ENCODE data around the gene OR51Q1.

The OR51Q1 gene, protein sequence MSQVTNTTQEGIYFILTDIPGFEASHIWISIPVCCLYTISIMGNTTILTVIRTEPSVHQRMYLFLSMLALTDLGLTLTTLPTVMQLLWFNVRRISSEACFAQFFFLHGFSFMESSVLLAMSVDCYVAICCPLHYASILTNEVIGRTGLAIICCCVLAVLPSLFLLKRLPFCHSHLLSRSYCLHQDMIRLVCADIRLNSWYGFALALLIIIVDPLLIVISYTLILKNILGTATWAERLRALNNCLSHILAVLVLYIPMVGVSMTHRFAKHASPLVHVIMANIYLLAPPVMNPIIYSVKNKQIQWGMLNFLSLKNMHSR

DNA sequence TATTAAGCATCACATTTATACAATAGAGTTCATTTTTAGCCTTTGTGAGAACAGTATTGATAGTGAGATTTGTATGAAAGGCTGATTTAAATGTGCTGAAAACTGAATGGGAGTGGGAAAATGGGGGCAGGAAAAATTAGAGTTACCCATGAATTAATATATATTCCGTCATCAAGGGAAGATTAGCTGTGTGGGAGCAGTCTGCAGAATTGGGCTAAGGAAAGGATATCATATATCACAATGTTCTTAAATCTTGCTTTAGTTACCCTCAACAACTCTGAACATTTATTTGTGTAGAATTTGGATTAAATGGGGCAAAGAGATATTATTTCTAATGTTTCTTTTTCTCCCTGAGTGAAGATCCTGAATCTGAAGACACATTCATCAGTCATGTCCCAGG, at the start of gene OR51Q1:
Gene OR51Q1, plus strand, starts transcription at position 301 of the 400 bp plus-strand sequence. Its CDS starts 90 bp downstream, at position 391.
- H3K4me3 ChIP-seq (ENCODE audit: low read depth in 1 of 2, low read length in 2 of 2), result no peak within 1 kb of the TSS
- H3K4me1 ChIP-seq (ENCODE audit: control insufficient read depth in 1 of 2, insufficient read depth in 2 of 2, low read length in 2 of 2), result no peaks in the 10 kb centered on the region
- no peaks in the 10 kb centered on the region for H3K27me3 ChIP-seq (ENCODE audit: low read depth, low read length)
- H3K36me3 ChIP-seq (ENCODE audit: control insufficient read depth in 1 of 2, insufficient read depth in 2 of 2, low read length in 2 of 2), result no peaks in the 10 kb centered on the region
- no peak within 1 kb of the TSS for H3K27ac ChIP-seq (ENCODE audit: low read length)
- no peaks in the 10 kb centered on the region for H3K9me3 ChIP-seq (ENCODE audit: control insufficient read depth in 1 of 2, low read length in 2 of 2)

DNA sequence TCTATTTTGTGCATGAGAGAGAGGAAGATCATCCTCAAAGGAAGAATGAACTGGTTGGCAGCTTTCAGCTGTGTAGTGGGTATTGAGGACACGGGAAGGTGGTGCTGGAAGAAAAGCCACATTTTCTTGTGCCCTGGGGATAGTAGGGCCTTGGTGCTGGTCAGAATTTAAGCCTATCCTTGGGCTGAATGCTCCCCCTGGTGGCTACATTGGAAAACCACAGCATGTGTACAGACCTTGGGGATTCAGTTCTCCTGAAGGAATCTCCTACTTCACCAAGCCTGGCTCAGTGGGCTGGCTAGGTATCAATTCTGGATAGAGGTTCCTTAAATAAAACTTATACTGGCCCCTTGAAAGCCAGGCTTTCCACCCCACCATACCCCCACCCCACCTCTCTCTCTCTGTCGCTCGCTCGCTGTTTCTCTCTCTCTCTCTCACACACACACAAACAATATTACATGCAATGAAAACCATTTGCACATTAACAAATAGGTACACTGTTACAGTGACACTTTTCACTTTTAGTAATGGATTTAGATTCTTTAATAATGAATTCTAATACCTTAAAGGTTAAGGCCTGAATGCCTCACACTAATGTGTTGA, 41.1 kb upstream of the OR51Q1 start:
- no peaks in the 10 kb centered on the region for H3K27me3 ChIP-seq (ENCODE audit: low read depth, low read length)
- no peak overlapping the region for H3K4me3 ChIP-seq (ENCODE audit: low read depth in 1 of 2, low read length in 2 of 2)
- no peaks in the 10 kb centered on the region for H3K36me3 ChIP-seq (ENCODE audit: control insufficient read depth in 1 of 2, insufficient read depth in 2 of 2, low read length in 2 of 2)
- no peaks in the 10 kb centered on the region for H3K9me3 ChIP-seq (ENCODE audit: control insufficient read depth in 1 of 2, low read length in 2 of 2)
- H3K27ac ChIP-seq (ENCODE audit: low read length), result no peak overlapping the region
- no peaks in the 10 kb centered on the region for H3K4me1 ChIP-seq (ENCODE audit: control insufficient read depth in 1 of 2, insufficient read depth in 2 of 2, low read length in 2 of 2)

DNA sequence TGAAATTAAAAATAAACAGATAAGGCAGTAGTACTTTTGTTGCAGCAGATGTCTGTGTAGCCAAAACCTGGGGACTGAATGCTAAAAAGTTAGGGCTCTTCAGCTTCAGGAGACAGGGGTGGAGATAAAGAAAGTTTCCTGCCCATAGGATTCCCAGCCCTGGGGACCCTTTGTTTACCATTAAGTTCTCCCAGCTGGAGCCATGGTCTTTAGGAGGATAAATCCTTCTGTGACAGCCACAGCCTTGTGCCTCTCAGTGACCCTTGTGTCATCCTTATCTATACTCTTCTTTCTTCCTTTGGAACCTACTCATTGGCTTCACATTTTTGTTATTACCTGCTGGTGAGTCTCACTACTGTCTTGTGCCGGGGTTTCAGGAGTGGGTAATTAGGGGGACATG, 38.3 kb upstream of the OR51Q1 start, which contains the start of gene OR51M1:
Gene OR51M1, plus strand, starts transcription at position 237 of the 400 bp plus-strand sequence. CDS start 5,587 bp downstream, outside the sequence.
- H3K9me3 ChIP-seq (ENCODE audit: control insufficient read depth in 1 of 2, low read length in 2 of 2), result no peaks in the 10 kb centered on the region
- no peaks in the 10 kb centered on the region for H3K27me3 ChIP-seq (ENCODE audit: low read depth, low read length)
- no peaks in the 10 kb centered on the region for H3K4me1 ChIP-seq (ENCODE audit: control insufficient read depth in 1 of 2, insufficient read depth in 2 of 2, low read length in 2 of 2)
- H3K36me3 ChIP-seq (ENCODE audit: control insufficient read depth in 1 of 2, insufficient read depth in 2 of 2, low read length in 2 of 2), result no peaks in the 10 kb centered on the region
- no peak within 1 kb of the TSS for H3K4me3 ChIP-seq (ENCODE audit: low read depth in 1 of 2, low read length in 2 of 2)
- no peak within 1 kb of the TSS for H3K27ac ChIP-seq (ENCODE audit: low read length)

DNA sequence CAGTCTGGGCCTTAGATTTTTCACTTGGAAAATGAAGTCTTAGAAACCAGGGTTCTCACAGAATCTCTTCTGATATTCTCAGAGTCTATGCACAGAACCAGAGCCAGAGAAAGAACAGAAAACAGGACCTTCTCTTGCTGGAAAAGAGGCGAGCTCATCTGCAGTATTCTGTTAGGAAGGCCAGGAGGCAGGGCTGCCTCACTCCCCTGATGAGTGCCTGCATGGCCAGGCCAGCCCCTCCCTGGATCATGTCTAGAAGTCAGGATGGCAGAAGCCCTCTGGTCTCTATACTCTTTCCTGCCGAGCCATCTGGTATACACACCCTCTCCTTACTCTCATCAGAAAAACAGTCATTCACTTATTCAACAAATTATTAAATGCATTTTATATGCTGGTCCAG, 37.6 kb upstream of the OR51Q1 start:
- no peaks in the 10 kb centered on the region for H3K27me3 ChIP-seq (ENCODE audit: low read depth, low read length)
- H3K36me3 ChIP-seq (ENCODE audit: control insufficient read depth in 1 of 2, insufficient read depth in 2 of 2, low read length in 2 of 2), result no peaks in the 10 kb centered on the region
- no peaks in the 10 kb centered on the region for H3K9me3 ChIP-seq (ENCODE audit: control insufficient read depth in 1 of 2, low read length in 2 of 2)
- H3K4me3 ChIP-seq (ENCODE audit: low read depth in 1 of 2, low read length in 2 of 2), result no peak overlapping the region
- no peak overlapping the region for H3K27ac ChIP-seq (ENCODE audit: low read length)
- no peaks in the 10 kb centered on the region for H3K4me1 ChIP-seq (ENCODE audit: control insufficient read depth in 1 of 2, insufficient read depth in 2 of 2, low read length in 2 of 2)

DNA sequence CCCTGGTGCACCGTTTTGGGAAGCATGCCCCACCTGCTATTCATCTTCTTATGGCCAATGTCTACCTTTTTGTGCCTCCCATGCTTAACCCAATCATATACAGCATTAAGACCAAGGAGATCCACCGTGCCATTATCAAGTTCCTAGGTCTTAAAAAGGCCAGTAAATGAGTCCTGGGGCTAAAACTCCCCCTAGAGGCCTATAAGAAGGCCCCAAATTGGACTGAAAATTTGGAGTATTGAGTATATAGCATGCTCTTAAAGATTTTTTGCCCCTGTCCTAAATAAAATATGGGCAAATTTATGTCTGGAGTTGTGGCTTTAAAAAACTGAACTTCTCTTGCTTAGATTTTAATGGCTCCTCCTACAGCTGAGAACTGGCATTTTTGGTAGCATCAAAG, 31.7 kb upstream of the OR51Q1 start:
- no peak overlapping the region for H3K27ac ChIP-seq (ENCODE audit: low read length)
- H3K4me1 ChIP-seq (ENCODE audit: control insufficient read depth in 1 of 2, insufficient read depth in 2 of 2, low read length in 2 of 2), result no peaks in the 10 kb centered on the region

DNA sequence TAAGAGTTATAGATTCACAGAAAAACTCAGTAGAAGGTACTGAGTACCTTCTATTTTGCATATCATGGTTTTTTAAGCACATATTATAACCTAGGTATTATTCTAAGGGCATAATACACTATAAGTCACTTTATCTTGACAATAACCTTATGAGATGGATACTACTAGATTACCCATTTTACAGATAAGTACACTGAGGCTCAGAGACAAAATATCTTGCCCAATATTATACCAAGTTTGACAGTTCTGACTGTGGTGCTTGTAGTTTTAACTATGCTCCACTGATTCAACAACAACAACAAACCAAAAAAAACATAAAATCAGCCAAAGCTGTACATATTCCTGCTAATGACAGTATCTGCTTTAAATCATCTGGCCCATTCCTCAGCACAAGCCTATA, 27.8 kb upstream of the OR51Q1 start:
- no peaks in the 10 kb centered on the region for H3K4me1 ChIP-seq (ENCODE audit: control insufficient read depth in 1 of 2, insufficient read depth in 2 of 2, low read length in 2 of 2)
- no peaks in the 10 kb centered on the region for H3K36me3 ChIP-seq (ENCODE audit: control insufficient read depth in 1 of 2, insufficient read depth in 2 of 2, low read length in 2 of 2)
- H3K4me3 ChIP-seq (ENCODE audit: low read depth in 1 of 2, low read length in 2 of 2), result no peak overlapping the region

More for the DNA sequence above, 31.7 kb upstream of the OR51Q1 start:
- Histone ChIP-seq H3K4me3 (ENCODE audit: low read depth in 1 of 2, low read length in 2 of 2) (no peak overlapping the region), H3K9me3 (ENCODE audit: control insufficient read depth in 1 of 2, low read length in 2 of 2) (no peaks in the 10 kb centered on the region), H3K27me3 (ENCODE audit: low read depth, low read length) (no peaks in the 10 kb centered on the region), H3K36me3 (ENCODE audit: control insufficient read depth in 1 of 2, insufficient read depth in 2 of 2, low read length in 2 of 2) (no peaks in the 10 kb centered on the region)

DNA sequence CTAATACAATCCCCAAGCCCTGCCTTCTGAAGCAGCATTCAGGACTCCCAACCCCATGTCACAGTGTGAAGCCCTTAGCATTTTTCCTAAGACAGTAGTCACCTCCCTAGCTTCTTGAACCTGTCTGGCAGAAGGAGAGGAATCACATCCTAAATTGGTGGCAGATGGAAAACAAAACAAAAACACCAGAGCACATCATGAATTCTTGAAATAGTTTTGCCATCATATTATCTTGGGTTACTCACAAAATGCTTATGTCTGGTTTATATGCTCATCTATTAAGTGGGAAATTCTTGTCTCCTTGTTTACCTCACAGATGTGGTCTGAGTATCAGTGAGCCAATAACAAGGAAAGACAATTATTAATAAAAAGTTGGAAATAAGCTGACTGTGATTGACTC, 23.0 kb upstream of the OR51Q1 start:
- Histone ChIP-seq H3K27me3 (ENCODE audit: low read depth, low read length) (no peaks in the 10 kb centered on the region), H3K4me1 (ENCODE audit: control insufficient read depth in 1 of 2, insufficient read depth in 2 of 2, low read length in 2 of 2) (no peaks in the 10 kb centered on the region), H3K9me3 (ENCODE audit: control insufficient read depth in 1 of 2, low read length in 2 of 2) (no peaks in the 10 kb centered on the region), H3K36me3 (ENCODE audit: control insufficient read depth in 1 of 2, insufficient read depth in 2 of 2, low read length in 2 of 2) (no peaks in the 10 kb centered on the region), H3K27ac (ENCODE audit: low read length) (no peak overlapping the region), H3K4me3 (ENCODE audit: low read depth in 1 of 2, low read length in 2 of 2) (no peak overlapping the region)

More for the DNA sequence above, 27.8 kb upstream of the OR51Q1 start:
- H3K27ac ChIP-seq (ENCODE audit: low read length), result no peak overlapping the region
- H3K9me3 ChIP-seq (ENCODE audit: control insufficient read depth in 1 of 2, low read length in 2 of 2), result no peaks in the 10 kb centered on the region
- H3K27me3 ChIP-seq (ENCODE audit: low read depth, low read length), result no peaks in the 10 kb centered on the region

DNA sequence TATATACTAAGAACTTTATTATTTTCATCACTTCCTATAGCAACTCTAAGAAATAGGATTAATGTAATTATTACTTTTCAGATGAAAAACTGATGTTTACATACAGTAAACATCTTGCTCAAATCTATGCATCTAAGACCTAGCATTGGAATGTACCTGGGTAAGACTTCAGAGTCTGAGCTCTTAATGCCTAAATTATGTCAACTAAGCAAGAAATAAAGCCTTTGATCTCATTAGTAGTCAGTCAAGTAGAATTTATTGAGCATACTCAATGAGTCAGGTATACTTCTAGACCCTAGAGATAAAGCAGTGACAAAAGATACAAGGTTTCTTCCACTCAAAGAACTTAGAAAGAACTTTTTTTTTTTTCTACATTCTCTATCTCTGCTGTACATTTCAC, 16.7 kb upstream of the OR51Q1 start:
- H3K36me3 ChIP-seq (ENCODE audit: control insufficient read depth in 1 of 2, insufficient read depth in 2 of 2, low read length in 2 of 2), result no peaks in the 10 kb centered on the region
- no peak overlapping the region for H3K4me3 ChIP-seq (ENCODE audit: low read depth in 1 of 2, low read length in 2 of 2)
- no peaks in the 10 kb centered on the region for H3K9me3 ChIP-seq (ENCODE audit: control insufficient read depth in 1 of 2, low read length in 2 of 2)
- H3K27me3 ChIP-seq (ENCODE audit: low read depth, low read length), result no peaks in the 10 kb centered on the region
- no peaks in the 10 kb centered on the region for H3K4me1 ChIP-seq (ENCODE audit: control insufficient read depth in 1 of 2, insufficient read depth in 2 of 2, low read length in 2 of 2)
- H3K27ac ChIP-seq (ENCODE audit: low read length), result no peak overlapping the region

DNA sequence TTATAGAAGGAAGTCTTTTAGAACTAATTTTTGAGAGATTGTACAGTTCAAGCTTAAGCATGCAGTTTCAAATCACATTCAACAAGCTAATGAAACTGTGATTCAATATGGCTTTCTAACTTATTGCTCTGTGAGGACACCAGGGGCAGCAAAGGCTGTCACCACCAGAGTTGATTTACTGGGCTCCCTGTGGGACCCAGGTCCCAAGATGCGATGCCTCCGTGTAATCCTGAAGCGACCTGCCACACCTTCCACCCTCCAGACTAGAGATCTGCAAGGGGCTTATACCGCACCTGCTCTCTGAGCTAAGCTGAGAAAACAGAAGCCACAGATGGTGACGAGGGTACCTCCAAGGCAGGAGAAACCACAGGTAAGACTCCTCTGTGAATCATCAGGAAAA, 918 bp upstream of the OR51Q1 start:
- Histone ChIP-seq H3K4me3 (ENCODE audit: low read depth in 1 of 2, low read length in 2 of 2) (no peak overlapping the region), H3K4me1 (ENCODE audit: control insufficient read depth in 1 of 2, insufficient read depth in 2 of 2, low read length in 2 of 2) (no peaks in the 10 kb centered on the region), H3K27me3 (ENCODE audit: low read depth, low read length) (no peaks in the 10 kb centered on the region), H3K27ac (ENCODE audit: low read length) (no peak overlapping the region), H3K9me3 (ENCODE audit: control insufficient read depth in 1 of 2, low read length in 2 of 2) (no peaks in the 10 kb centered on the region), H3K36me3 (ENCODE audit: control insufficient read depth in 1 of 2, insufficient read depth in 2 of 2, low read length in 2 of 2) (no peaks in the 10 kb centered on the region)

DNA sequence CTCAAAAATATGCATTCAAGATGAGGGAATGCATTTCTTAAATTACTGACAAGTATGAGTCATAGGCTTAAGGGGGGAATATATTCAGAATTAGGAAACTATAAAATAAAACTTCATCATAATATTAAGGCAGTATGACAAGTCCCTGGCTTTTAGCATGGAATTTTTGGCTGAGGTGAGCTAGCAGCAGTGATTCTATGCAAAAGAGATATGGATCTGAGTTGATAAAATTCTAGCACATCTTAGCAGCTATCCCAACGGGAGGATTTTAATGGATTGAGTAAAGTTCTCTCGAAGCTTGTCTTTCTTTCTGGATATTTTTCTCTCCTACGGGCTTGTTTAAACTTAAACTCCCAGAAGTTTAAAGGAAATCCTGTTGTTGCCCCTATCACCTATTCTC, 1.2 kb downstream of the OR51Q1 start:
- Histone ChIP-seq H3K4me3 (ENCODE audit: low read depth in 1 of 2, low read length in 2 of 2) (no peak overlapping the region), H3K36me3 (ENCODE audit: control insufficient read depth in 1 of 2, insufficient read depth in 2 of 2, low read length in 2 of 2) (no peaks in the 10 kb centered on the region), H3K27me3 (ENCODE audit: low read depth, low read length) (no peaks in the 10 kb centered on the region), H3K9me3 (ENCODE audit: control insufficient read depth in 1 of 2, low read length in 2 of 2) (no peaks in the 10 kb centered on the region), H3K27ac (ENCODE audit: low read length) (no peak overlapping the region), H3K4me1 (ENCODE audit: control insufficient read depth in 1 of 2, insufficient read depth in 2 of 2, low read length in 2 of 2) (no peaks in the 10 kb centered on the region)

DNA sequence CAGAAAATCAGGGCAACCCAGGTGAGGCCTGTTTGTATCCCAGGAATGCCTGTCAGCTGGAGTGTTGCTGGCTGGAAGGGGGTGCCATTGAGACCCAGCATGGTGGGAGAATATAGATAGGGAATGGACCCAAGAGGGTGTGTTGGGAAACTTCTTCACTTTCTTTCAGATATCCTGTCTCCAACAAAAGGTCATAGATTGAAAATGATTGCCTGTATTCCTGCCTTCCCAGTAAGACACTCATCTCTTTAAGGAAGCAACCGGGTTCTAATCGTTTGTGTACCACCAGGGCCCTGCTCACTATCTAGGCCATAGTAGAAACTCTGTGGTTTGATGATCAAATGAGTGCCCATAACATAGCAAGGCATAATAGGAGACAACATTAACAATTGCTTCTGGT, 19.5 kb downstream of the OR51Q1 start, which contains the start of gene OR51I1:
Gene OR51I1, minus strand, starts transcription at position 101 of the 400 bp plus-strand sequence. Its CDS starts 0 bp downstream, at position 101.
- no peak within 1 kb of the TSS for H3K27ac ChIP-seq (ENCODE audit: low read length)
- no peaks in the 10 kb centered on the region for H3K4me1 ChIP-seq (ENCODE audit: control insufficient read depth in 1 of 2, insufficient read depth in 2 of 2, low read length in 2 of 2)
- H3K4me3 ChIP-seq (ENCODE audit: low read depth in 1 of 2, low read length in 2 of 2), result no peak within 1 kb of the TSS
- H3K27me3 ChIP-seq (ENCODE audit: low read depth, low read length), result no peaks in the 10 kb centered on the region
- no peaks in the 10 kb centered on the region for H3K36me3 ChIP-seq (ENCODE audit: control insufficient read depth in 1 of 2, insufficient read depth in 2 of 2, low read length in 2 of 2)
- no peaks in the 10 kb centered on the region for H3K9me3 ChIP-seq (ENCODE audit: control insufficient read depth in 1 of 2, low read length in 2 of 2)

Measured in muscle layer of duodenum (tissue), 2 donors.